IPS DF 6.9 (cell line): ENCODE results near the gene FNDC1.
A peak's percentile ranks its signal among the peaks of the same experiment; 100 is the strongest.

Experiments
- DNase-seq: peaks from one replicate; pipeline ENCODE4 v3.0.0-alpha.2; 2013; ENCODE audit warnings: low read depth, low spot score
- H3K27ac ChIP-seq: one replicate; pipeline ENCODE4 v1.5.1; 2013; ENCODE audit warnings: low read length, control low read depth
- H3K27me3 ChIP-seq: 2 replicates; pipeline ENCODE4 v1.6.1; 2013; ENCODE audit warnings: mild to moderate bottlenecking, low read length; ENCODE audit not compliant: control insufficient read depth, insufficient read depth
- H3K36me3 ChIP-seq: 2 replicates; pipeline ENCODE4 v1.6.1; 2013; ENCODE audit warnings: low read length; ENCODE audit not compliant: control insufficient read depth, insufficient read depth
- H3K4me1 ChIP-seq: 2 replicates; pipeline ENCODE4 v1.6.1; 2013; ENCODE audit warnings: low read length; ENCODE audit not compliant: control insufficient read depth, insufficient read depth
- H3K4me3 ChIP-seq: 2 replicates; pipeline ENCODE4 v1.5.1; 2013; ENCODE audit warnings: mild to moderate bottlenecking, low read length
- H3K9me3 ChIP-seq: 2 replicates; pipeline ENCODE4 v1.6.1; 2013; ENCODE audit warnings: low read length, inconsistent platforms; ENCODE audit not compliant: control insufficient read depth, insufficient read depth
- WGBS: extraction: QIAGEN DNeasy Blood & Tissue Kit; methylation state at CpG from one replicate; pipeline ENCODE4 v1.1.7; 2013; ENCODE audit warnings: mixed read lengths, missing lambda C conversion rate; ENCODE audit not compliant: insufficient read length, insufficient coverage; 5-methylcytosine and 5-hydroxymethylcytosine counted together

The FNDC1 gene

GRCh38 chr6:159229651-159230051, 60.5 kb downstream of the FNDC1 start:
- H3K27me3 ChIP-seq, result peaks cover 17% of the 10 kb centered on the region; the same call in 1 of the 2 replicates
- WGBS, result no CpG with 5 or more reads among the region's 8 CpGs
- H3K9me3 ChIP-seq, result no peaks in the 10 kb centered on the region; the same call in 1 of the 2 replicates
- no peak overlapping the region for H3K27ac ChIP-seq
- no peak for DNase-seq
- no peak overlapping the region for H3K4me3 ChIP-seq
- H3K4me1 ChIP-seq, result no peaks in the 10 kb centered on the region
- H3K36me3 ChIP-seq, result no peaks in the 10 kb centered on the region

GRCh38 chr6:159232106-159232645, 63.0 kb downstream of the FNDC1 start:
- Histone ChIP-seq H3K27me3 (peaks cover 20% of the 10 kb centered on the region; the same call in 1 of the 2 replicates), H3K4me3 (no peak overlapping the region)
- no CpG with 5 or more reads among the region's 38 CpGs for WGBS

GRCh38 chr6:159232751-159233150, 63.6 kb downstream of the FNDC1 start:
- H3K9me3 ChIP-seq, result no peaks in the 10 kb centered on the region; the same call in 1 of the 2 replicates
- no CpG with 5 or more reads among the region's 23 CpGs for WGBS
- no peak for DNase-seq
- peaks cover 20% of the 10 kb centered on the region; the same call in 1 of the 2 replicates for H3K27me3 ChIP-seq
- H3K4me1 ChIP-seq, result no peaks in the 10 kb centered on the region
- no peak overlapping the region for H3K27ac ChIP-seq
- H3K36me3 ChIP-seq, result no peaks in the 10 kb centered on the region
- H3K4me3 ChIP-seq, result no peak overlapping the region

More at GRCh38 chr6:159232106-159232645, 63.0 kb downstream of the FNDC1 start:
- Histone ChIP-seq H3K36me3 (no peaks in the 10 kb centered on the region), H3K27ac (no peak overlapping the region), H3K4me1 (no peaks in the 10 kb centered on the region), H3K9me3 (no peaks in the 10 kb centered on the region; the same call in 1 of the 2 replicates)
- no peak for DNase-seq

GRCh38 chr6:159233365-159234101, 64.3 kb downstream of the FNDC1 start:
- Histone ChIP-seq H3K4me3 (peak overlapping the region; percentile 25; the same call in 1 of the 2 replicates), H3K36me3 (no peaks in the 10 kb centered on the region), H3K4me1 (no peaks in the 10 kb centered on the region), H3K9me3 (no peaks in the 10 kb centered on the region; the same call in 1 of the 2 replicates), H3K27me3 (peaks cover 20% of the 10 kb centered on the region; the same call in 1 of the 2 replicates), H3K27ac (no peak overlapping the region)
- WGBS, result no CpG with 5 or more reads among the region's 66 CpGs
- no peak for DNase-seq

GRCh38 chr6:159234102-159234553, 64.9 kb downstream of the FNDC1 start:
- no CpG with 5 or more reads among the region's 26 CpGs for WGBS
- DNase-seq, result no peak
- Histone ChIP-seq H3K9me3 (no peaks in the 10 kb centered on the region; the same call in 1 of the 2 replicates), H3K4me1 (no peaks in the 10 kb centered on the region), H3K4me3 (peak overlapping the region; percentile 25; the same call in 1 of the 2 replicates), H3K27ac (no peak overlapping the region), H3K36me3 (no peaks in the 10 kb centered on the region), H3K27me3 (peaks cover 20% of the 10 kb centered on the region; the same call in 1 of the 2 replicates)

- H3K27me3 ChIP-seq, result peaks cover 9% of the 10 kb centered on the region; the same call in 1 of the 2 replicates
- no peak overlapping the region for H3K27ac ChIP-seq
- no CpG with 5 or more reads among the region's 9 CpGs for WGBS
- H3K4me1 ChIP-seq, result no peaks in the 10 kb centered on the region
- H3K36me3 ChIP-seq, result no peaks in the 10 kb centered on the region
- no peak for DNase-seq
- H3K4me3 ChIP-seq, result no peak overlapping the region
- H3K9me3 ChIP-seq, result no peaks in the 10 kb centered on the region
Measured at GRCh38 chr6:159238920-159239558, 69.8 kb downstream of the FNDC1 start.

- Histone ChIP-seq H3K27me3 (no peaks in the 10 kb centered on the region), H3K27ac (no peak overlapping the region), H3K9me3 (no peaks in the 10 kb centered on the region), H3K4me1 (no peaks in the 10 kb centered on the region), H3K36me3 (no peaks in the 10 kb centered on the region), H3K4me3 (no peak overlapping the region)
- no CpG with 5 or more reads among the region's 3 CpGs for WGBS
- no peak for DNase-seq
Measured at GRCh38 chr6:159249128-159249527, 79.9 kb downstream of the FNDC1 start.

GRCh38 chr6:159249752-159250151, 80.6 kb downstream of the FNDC1 start:
- Histone ChIP-seq H3K9me3 (no peaks in the 10 kb centered on the region), H3K36me3 (no peaks in the 10 kb centered on the region), H3K4me1 (no peaks in the 10 kb centered on the region), H3K4me3 (no peak overlapping the region), H3K27me3 (no peaks in the 10 kb centered on the region), H3K27ac (no peak overlapping the region)
- no CpG with 5 or more reads among the region's 8 CpGs for WGBS
- no peak for DNase-seq

GRCh38 chr6:159250633-159251032, 81.4 kb downstream of the FNDC1 start:
- no CpG with 5 or more reads among the region's 3 CpGs for WGBS

GRCh38 chr6:159252955-159253508, 83.8 kb downstream of the FNDC1 start:
- no peaks in the 10 kb centered on the region for H3K4me1 ChIP-seq
- no peak overlapping the region for H3K27ac ChIP-seq
- no peaks in the 10 kb centered on the region for H3K27me3 ChIP-seq
- no CpG with 5 or more reads among the region's 10 CpGs for WGBS
- no peaks in the 10 kb centered on the region for H3K9me3 ChIP-seq
- DNase-seq, result peak; percentile 47
- H3K36me3 ChIP-seq, result no peaks in the 10 kb centered on the region
- no peak overlapping the region for H3K4me3 ChIP-seq

More at GRCh38 chr6:159250633-159251032, 81.4 kb downstream of the FNDC1 start:
- Histone ChIP-seq H3K27ac (no peak overlapping the region), H3K27me3 (no peaks in the 10 kb centered on the region), H3K36me3 (no peaks in the 10 kb centered on the region), H3K4me3 (no peak overlapping the region), H3K4me1 (no peaks in the 10 kb centered on the region), H3K9me3 (no peaks in the 10 kb centered on the region)
- DNase-seq, result no peak
